Measurements from ENCODE around the gene CERS6. TPM values are rescaled to one million over a fixed set of nuclear protein-coding genes. Genes with fewer than 3 reads are reported as not detected.
"Not testable (repeated sequence)": the region's sequence is repeated elsewhere in the genome, so short reads cannot be mapped to it uniquely, and the experiment has no call there.

CERS6 gene
- total RNA-seq, 1 donor: 20.7 TPM

- DNase-seq (ENCODE audit: low read depth in 2 of 3, low spot score in 2 of 3): no peak
Measured at GRCh38 chr2:168626647-168627046, 170.6 kb downstream of the CERS6 start.

- peak in 2 of 3 donors; percentile 59 to 65 for DNase-seq (ENCODE audit: low read depth in 2 of 3, low spot score in 2 of 3)
Measured at GRCh38 chr2:168632709-168633121, 176.6 kb downstream of the CERS6 start.

- DNase-seq (ENCODE audit: low read depth in 2 of 3, low spot score in 2 of 3): no peak
Measured at GRCh38 chr2:168633200-168633599, 177.1 kb downstream of the CERS6 start.

GRCh38 chr2:168633895-168634294, 177.8 kb downstream of the CERS6 start:
- no peak for DNase-seq (ENCODE audit: low read depth in 2 of 3, low spot score in 2 of 3)

GRCh38 chr2:168635065-168635577, 179.0 kb downstream of the CERS6 start:
- DNase-seq (ENCODE audit: low read depth in 2 of 3, low spot score in 2 of 3): peak in 1 of 3 donors; percentile 46

GRCh38 chr2:168639018-168639417, 182.9 kb downstream of the CERS6 start:
- DNase-seq (ENCODE audit: low read depth in 2 of 3, low spot score in 2 of 3): no peak

- DNase-seq (ENCODE audit: low read depth in 2 of 3, low spot score in 2 of 3): no peak
Measured at GRCh38 chr2:168639441-168639898, 183.4 kb downstream of the CERS6 start.

GRCh38 chr2:168640039-168640438, 184.0 kb downstream of the CERS6 start:
- no peak for DNase-seq (ENCODE audit: low read depth in 2 of 3, low spot score in 2 of 3)

- no peak for DNase-seq (ENCODE audit: low read depth in 2 of 3, low spot score in 2 of 3)
Measured at GRCh38 chr2:168641636-168642035, 185.6 kb downstream of the CERS6 start.

GRCh38 chr2:168642873-168643272, 186.8 kb downstream of the CERS6 start:
- DNase-seq (ENCODE audit: low read depth in 2 of 3, low spot score in 2 of 3): no peak

- no peak for DNase-seq (ENCODE audit: low read depth in 2 of 3, low spot score in 2 of 3)
Measured at GRCh38 chr2:168643979-168644378, 187.9 kb downstream of the CERS6 start.

GRCh38 chr2:168645696-168646338, 189.7 kb downstream of the CERS6 start:
- DNase-seq (ENCODE audit: low read depth in 2 of 3, low spot score in 2 of 3): peak in 1 of 3 donors; percentile 48

- DNase-seq (ENCODE audit: low read depth in 2 of 3, low spot score in 2 of 3): no peak
Measured at GRCh38 chr2:168649105-168649504, 193.0 kb downstream of the CERS6 start.

- DNase-seq (ENCODE audit: low read depth in 2 of 3, low spot score in 2 of 3): no peak
Measured at GRCh38 chr2:168649562-168649961, 193.5 kb downstream of the CERS6 start.

- no peak for DNase-seq (ENCODE audit: low read depth in 2 of 3, low spot score in 2 of 3)
Measured at GRCh38 chr2:168650139-168650538, 194.1 kb downstream of the CERS6 start.

GRCh38 chr2:168650781-168651180, 194.7 kb downstream of the CERS6 start:
- no peak for DNase-seq (ENCODE audit: low read depth in 2 of 3, low spot score in 2 of 3)

GRCh38 chr2:168652997-168653921, 197.2 kb downstream of the CERS6 start:
- DNase-seq (ENCODE audit: low read depth in 2 of 3, low spot score in 2 of 3): no peak

GRCh38 chr2:168654705-168655104, 198.6 kb downstream of the CERS6 start:
- DNase-seq (ENCODE audit: low read depth in 2 of 3, low spot score in 2 of 3): no peak

GRCh38 chr2:168655207-168655606, 199.1 kb downstream of the CERS6 start:
- DNase-seq (ENCODE audit: low read depth in 2 of 3, low spot score in 2 of 3): no peak

- not testable (repeated sequence) for DNase-seq (ENCODE audit: low read depth in 2 of 3, low spot score in 2 of 3)
Measured at GRCh38 chr2:168657378-168657777, 201.3 kb downstream of the CERS6 start.

GRCh38 chr2:168658706-168659105, 202.6 kb downstream of the CERS6 start:
- no peak for DNase-seq (ENCODE audit: low read depth in 2 of 3, low spot score in 2 of 3)
